H1 (cell line): ENCODE measurements around the gene PRKG2. TPM values are rescaled to one million over a fixed set of nuclear protein-coding genes. Genes with fewer than 3 reads are reported as not detected.

Experiments
- ASH2L ChIP-seq: fragments of 200-600, 300-600 bp; sonication (generic); IDR thresholded peaks from one replicate; pipeline ENCODE4 v1.7.1; 2017; ENCODE audit warnings: low read length
- CBX8 ChIP-seq: fragments of 300-800, 300-1000 bp; sonication (generic); IDR thresholded peaks from 2 replicates; pipeline ENCODE4 v1.7.1; 2016; ENCODE audit warnings: low read depth, low read length, borderline replicate concordance
- CHD2 ChIP-seq: IDR thresholded peaks from 2 replicates; pipeline ENCODE4 v1.6.1; 2012; ENCODE audit warnings: low read length, improper control_type of control experiment
- RXRA ChIP-seq: IDR thresholded peaks from 2 replicates; pipeline ENCODE4 v1.6.1; 2011; ENCODE audit warnings: low read depth, mild to moderate bottlenecking, low read length, moderate library complexity; ENCODE audit not compliant: insufficient read depth
- SIRT6 ChIP-seq: IDR thresholded peaks from one replicate; pipeline ENCODE4 v1.7.1; 2012; ENCODE audit warnings: low read length, inconsistent platforms
- SP1 ChIP-seq: IDR thresholded peaks from 2 replicates; pipeline ENCODE4 v1.6.1; 2011; ENCODE audit warnings: low read depth, low read length
- SP4 ChIP-seq: IDR thresholded peaks from 2 replicates; pipeline ENCODE4 v1.6.1; 2012; ENCODE audit warnings: low read length, inconsistent platforms
- TAF7 ChIP-seq: optimal IDR thresholded peaks from 2 replicates; pipeline ENCODE3; 2011; ENCODE audit warnings: low read depth, mild to moderate bottlenecking, inconsistent platforms, low read length, moderate library complexity, borderline replicate concordance
- YY1 ChIP-seq: IDR thresholded peaks from 2 replicates; pipeline ENCODE4 v1.6.1; 2011; ENCODE audit warnings: low read depth, mild to moderate bottlenecking, low read length
- polyA plus RNA-seq, 7 experiments: library from polyadenylated mRNA; depleted of rRNA in 3 of 7; stranded (reverse) in 5 of 7; unstranded in 2 of 7; fragments of >200 nt in 5 of 7; fragments of 200-250 nt in 2 of 7; gene quantifications; 1 replicate in 5 of 7; 2 replicates in 1 of 7; 4 replicates in 1 of 7; pipeline versions ENCODE4 v1.2.1 to v1.2.3, GENCODE V29; 2011 to 2013; ENCODE audit warnings: missing spikeins in 2 of 7, mixed read lengths in 2 of 7
- total RNA-seq: library from RNA; stranded (reverse); fragmentation: NEBNext Ultra II Directional; extraction: Animal tissue kit (Norgen Biotek cat#: 25700); gene quantifications from 2 replicates; pipeline ENCODE4 v1.2.1, GENCODE V29; 2021
- TF ChIP-seq, protein P1 (sequence below): fragments of 300-600 bp; sonication (generic); IDR thresholded peaks from 2 replicates; pipeline ENCODE4 v1.7.1; 2012; ENCODE audit warnings: low read length, moderate library complexity, mild to moderate bottlenecking, inconsistent platforms; ENCODE audit not compliant: insufficient replicate concordance

Gene PRKG2
- total and polyA plus RNA-seq, 2 of the 8 experiments (the other 6 are each of a cell fraction or from before 2014, with no cell fraction given) = 0.45 to 1.2 TPM

DNA sequence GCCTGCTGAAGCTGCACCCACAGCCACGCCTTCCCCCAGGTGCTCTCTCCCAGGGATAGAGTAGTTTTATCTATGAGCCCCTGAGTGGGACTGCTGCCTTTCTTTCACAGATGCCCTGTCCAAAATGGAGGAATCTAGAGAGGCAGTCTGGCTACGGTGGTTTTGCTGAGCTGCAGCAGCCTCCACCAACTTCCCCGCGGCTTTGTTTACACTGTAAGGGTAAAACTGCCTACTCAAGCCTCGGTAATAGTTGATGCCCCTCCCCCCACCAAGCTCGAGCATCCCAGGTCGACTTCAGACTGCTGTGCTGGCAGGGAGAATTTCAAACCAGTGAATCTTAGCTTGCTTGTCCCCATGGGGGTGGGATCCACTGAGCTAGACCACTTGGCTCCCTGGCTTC is 84.5 kb downstream of the PRKG2 start (continued):
- TF ChIP-seq, protein P1, sequence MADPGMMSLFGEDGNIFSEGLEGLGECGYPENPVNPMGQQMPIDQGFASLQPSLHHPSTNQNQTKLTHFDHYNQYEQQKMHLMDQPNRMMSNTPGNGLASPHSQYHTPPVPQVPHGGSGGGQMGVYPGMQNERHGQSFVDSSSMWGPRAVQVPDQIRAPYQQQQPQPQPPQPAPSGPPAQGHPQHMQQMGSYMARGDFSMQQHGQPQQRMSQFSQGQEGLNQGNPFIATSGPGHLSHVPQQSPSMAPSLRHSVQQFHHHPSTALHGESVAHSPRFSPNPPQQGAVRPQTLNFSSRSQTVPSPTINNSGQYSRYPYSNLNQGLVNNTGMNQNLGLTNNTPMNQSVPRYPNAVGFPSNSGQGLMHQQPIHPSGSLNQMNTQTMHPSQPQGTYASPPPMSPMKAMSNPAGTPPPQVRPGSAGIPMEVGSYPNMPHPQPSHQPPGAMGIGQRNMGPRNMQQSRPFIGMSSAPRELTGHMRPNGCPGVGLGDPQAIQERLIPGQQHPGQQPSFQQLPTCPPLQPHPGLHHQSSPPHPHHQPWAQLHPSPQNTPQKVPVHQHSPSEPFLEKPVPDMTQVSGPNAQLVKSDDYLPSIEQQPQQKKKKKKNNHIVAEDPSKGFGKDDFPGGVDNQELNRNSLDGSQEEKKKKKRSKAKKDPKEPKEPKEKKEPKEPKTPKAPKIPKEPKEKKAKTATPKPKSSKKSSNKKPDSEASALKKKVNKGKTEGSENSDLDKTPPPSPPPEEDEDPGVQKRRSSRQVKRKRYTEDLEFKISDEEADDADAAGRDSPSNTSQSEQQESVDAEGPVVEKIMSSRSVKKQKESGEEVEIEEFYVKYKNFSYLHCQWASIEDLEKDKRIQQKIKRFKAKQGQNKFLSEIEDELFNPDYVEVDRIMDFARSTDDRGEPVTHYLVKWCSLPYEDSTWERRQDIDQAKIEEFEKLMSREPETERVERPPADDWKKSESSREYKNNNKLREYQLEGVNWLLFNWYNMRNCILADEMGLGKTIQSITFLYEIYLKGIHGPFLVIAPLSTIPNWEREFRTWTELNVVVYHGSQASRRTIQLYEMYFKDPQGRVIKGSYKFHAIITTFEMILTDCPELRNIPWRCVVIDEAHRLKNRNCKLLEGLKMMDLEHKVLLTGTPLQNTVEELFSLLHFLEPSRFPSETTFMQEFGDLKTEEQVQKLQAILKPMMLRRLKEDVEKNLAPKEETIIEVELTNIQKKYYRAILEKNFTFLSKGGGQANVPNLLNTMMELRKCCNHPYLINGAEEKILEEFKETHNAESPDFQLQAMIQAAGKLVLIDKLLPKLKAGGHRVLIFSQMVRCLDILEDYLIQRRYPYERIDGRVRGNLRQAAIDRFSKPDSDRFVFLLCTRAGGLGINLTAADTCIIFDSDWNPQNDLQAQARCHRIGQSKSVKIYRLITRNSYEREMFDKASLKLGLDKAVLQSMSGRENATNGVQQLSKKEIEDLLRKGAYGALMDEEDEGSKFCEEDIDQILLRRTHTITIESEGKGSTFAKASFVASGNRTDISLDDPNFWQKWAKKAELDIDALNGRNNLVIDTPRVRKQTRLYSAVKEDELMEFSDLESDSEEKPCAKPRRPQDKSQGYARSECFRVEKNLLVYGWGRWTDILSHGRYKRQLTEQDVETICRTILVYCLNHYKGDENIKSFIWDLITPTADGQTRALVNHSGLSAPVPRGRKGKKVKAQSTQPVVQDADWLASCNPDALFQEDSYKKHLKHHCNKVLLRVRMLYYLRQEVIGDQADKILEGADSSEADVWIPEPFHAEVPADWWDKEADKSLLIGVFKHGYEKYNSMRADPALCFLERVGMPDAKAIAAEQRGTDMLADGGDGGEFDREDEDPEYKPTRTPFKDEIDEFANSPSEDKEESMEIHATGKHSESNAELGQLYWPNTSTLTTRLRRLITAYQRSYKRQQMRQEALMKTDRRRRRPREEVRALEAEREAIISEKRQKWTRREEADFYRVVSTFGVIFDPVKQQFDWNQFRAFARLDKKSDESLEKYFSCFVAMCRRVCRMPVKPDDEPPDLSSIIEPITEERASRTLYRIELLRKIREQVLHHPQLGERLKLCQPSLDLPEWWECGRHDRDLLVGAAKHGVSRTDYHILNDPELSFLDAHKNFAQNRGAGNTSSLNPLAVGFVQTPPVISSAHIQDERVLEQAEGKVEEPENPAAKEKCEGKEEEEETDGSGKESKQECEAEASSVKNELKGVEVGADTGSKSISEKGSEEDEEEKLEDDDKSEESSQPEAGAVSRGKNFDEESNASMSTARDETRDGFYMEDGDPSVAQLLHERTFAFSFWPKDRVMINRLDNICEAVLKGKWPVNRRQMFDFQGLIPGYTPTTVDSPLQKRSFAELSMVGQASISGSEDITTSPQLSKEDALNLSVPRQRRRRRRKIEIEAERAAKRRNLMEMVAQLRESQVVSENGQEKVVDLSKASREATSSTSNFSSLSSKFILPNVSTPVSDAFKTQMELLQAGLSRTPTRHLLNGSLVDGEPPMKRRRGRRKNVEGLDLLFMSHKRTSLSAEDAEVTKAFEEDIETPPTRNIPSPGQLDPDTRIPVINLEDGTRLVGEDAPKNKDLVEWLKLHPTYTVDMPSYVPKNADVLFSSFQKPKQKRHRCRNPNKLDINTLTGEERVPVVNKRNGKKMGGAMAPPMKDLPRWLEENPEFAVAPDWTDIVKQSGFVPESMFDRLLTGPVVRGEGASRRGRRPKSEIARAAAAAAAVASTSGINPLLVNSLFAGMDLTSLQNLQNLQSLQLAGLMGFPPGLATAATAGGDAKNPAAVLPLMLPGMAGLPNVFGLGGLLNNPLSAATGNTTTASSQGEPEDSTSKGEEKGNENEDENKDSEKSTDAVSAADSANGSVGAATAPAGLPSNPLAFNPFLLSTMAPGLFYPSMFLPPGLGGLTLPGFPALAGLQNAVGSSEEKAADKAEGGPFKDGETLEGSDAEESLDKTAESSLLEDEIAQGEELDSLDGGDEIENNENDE = no peak
- 0 out of 2 replicates have a peak, but pooled peaks have one; percentile 10 for TF ChIP-seq SP1
- no peak for TF ChIP-seq TAF7
- TF ChIP-seq SP4 = no peak
- no peak for TF ChIP-seq CHD2
- no peak for TF ChIP-seq SIRT6
- TF ChIP-seq YY1 = peak; percentile 93
- TF ChIP-seq ASH2L = peak; percentile 36
- TF ChIP-seq RXRA = no peak
- no peak for TF ChIP-seq CBX8
